K562 (cell line): Measurements from ENCODE around the gene PEPD. TPM values are rescaled to one million over a fixed set of nuclear protein-coding genes. Genes with fewer than 3 reads are reported as not detected.

Source experiments
- ATAC-seq: fragments of 200-7000 bp; cut with Tn5 transposase; 3 replicates; pipeline ENCODE4 v1.9.1; 2020; ENCODE audit warnings: moderate library complexity
- BruUV-seq: library from RNA; stranded (reverse); fragments of 400-500 nt; replicated peaks from 2 replicates; lab custom pipeline; 2021; lab: Mats Ljungman, UMichigan
- CTCF ChIA-PET: fragments of 300-600 bp; formaldehyde crosslinking; extraction: SDS; loops from one replicate; lab custom pipeline; 2021; ENCODE audit warnings: low intra/inter-chr PET ratio; lab: Yijun Ruan, JAX
- POLR2A ChIA-PET: fragments of 300-600, 350-650 bp; sonication (Branson Sonifier 250); formaldehyde crosslinking; extraction: SDS; loops from one replicate; lab custom pipeline; 2021; ENCODE audit warnings: antibody characterized with exemption, inconsistent platforms; lab: Yijun Ruan, JAX
- DNase-seq, 4 experiments: peaks; one replicate each; pipeline versions ENCODE4 v3.0.0 to v3.0.0-alpha.2; 2011 to 2018; ENCODE audit warnings: low spot score in 3 of 4, mixed read lengths in 3 of 4; ENCODE audit errors: extremely low read depth in 1 of 4
- FAIRE-seq: peaks from 2 replicates; lab custom pipeline; 2011; peaks lifted over from hg19 to GRCh38; lab: Jason Lieb, UNC
- H2AFZ ChIP-seq: 2 replicates; pipeline ENCODE4 v1.6.0; 2011; ENCODE audit warnings: low read depth, low read length, control low read depth, inconsistent platforms
- H3K27ac ChIP-seq: fragments of 200-600 bp; 3 replicates; pipeline ENCODE4 v1.8.0; 2011; ENCODE audit warnings: low read depth, mild to moderate bottlenecking, control low read depth, inconsistent platforms, low read length, moderate library complexity, mixed read lengths; ENCODE audit errors: extremely low read depth
- H3K27me3 ChIP-seq, 2 experiments: fragments of 300-600 bp in 1 of 2; 2 replicates in 1 of 2; 3 replicates in 1 of 2; pipeline versions ENCODE4 v1.6.0 to v1.8.0; 2011; ENCODE audit warnings: inconsistent platforms in 2 of 2, low read length in 2 of 2, mild to moderate bottlenecking in 1 of 2, mixed read lengths in 1 of 2, moderate library complexity in 1 of 2; ENCODE audit not compliant: control insufficient read depth in 2 of 2, insufficient read depth in 2 of 2
- H3K36me3 ChIP-seq: fragments of 300-600 bp; 3 replicates; pipeline ENCODE4 v1.8.0; 2011; ENCODE audit warnings: mild to moderate bottlenecking, low read length, inconsistent platforms; ENCODE audit not compliant: control insufficient read depth, insufficient read depth
- H3K4me1 ChIP-seq, 2 experiments: fragments of 200-600 bp in 1 of 2; replicated peaks in 1 of 2; 2 replicates in 1 of 2; 3 replicates in 1 of 2; pipeline versions ENCODE4 v1.5.1 to v1.8.0; 2011; ENCODE audit warnings: inconsistent platforms in 2 of 2, low read length in 2 of 2, mild to moderate bottlenecking in 1 of 2, mixed read lengths in 1 of 2, moderate library complexity in 1 of 2; ENCODE audit not compliant: control insufficient read depth in 2 of 2, insufficient read depth in 2 of 2
- H3K4me2 ChIP-seq: 2 replicates; pipeline ENCODE4 v1.6.1; 2011; ENCODE audit warnings: low read length, control low read depth, inconsistent platforms, mixed read lengths; ENCODE audit not compliant: insufficient read depth
- H3K4me3 ChIP-seq: fragments of 200-600 bp; sonication (generic), shearing (Covaris generic); 2 replicates; pipeline ENCODE4 v1.5.1; 2016; ENCODE audit warnings: control low read depth, inconsistent platforms
- H3K79me2 ChIP-seq: fragments of 200-600 bp; 3 replicates; pipeline ENCODE4 v1.8.0; 2011; ENCODE audit warnings: low read length, inconsistent platforms; ENCODE audit not compliant: control insufficient read depth, insufficient read depth
- H3K9ac ChIP-seq, 2 experiments: 2 replicates each; pipeline versions ENCODE4 v1.6.0 to v1.6.1; 2011; ENCODE audit warnings: low read depth in 2 of 2, low read length in 2 of 2, control low read depth in 1 of 2, inconsistent platforms in 1 of 2, mild to moderate bottlenecking in 1 of 2, mixed read lengths in 1 of 2; ENCODE audit not compliant: insufficient read depth in 1 of 2
- H3K9me1 ChIP-seq: one replicate; pipeline ENCODE4 v1.6.0; 2011; ENCODE audit warnings: inconsistent platforms, mild to moderate bottlenecking, low read length, moderate library complexity; ENCODE audit not compliant: control insufficient read depth, insufficient read depth
- H3K9me3 ChIP-seq: replicated peaks from 2 replicates; pipeline ENCODE4 v1.5.1; 2011; ENCODE audit warnings: low read depth, low read length, inconsistent platforms; ENCODE audit not compliant: control insufficient read depth, insufficient read depth
- H4K20me1 ChIP-seq: replicated peaks from 2 replicates; pipeline ENCODE4 v1.6.1; 2011; ENCODE audit warnings: low read length, inconsistent platforms, mixed read lengths; ENCODE audit not compliant: control insufficient read depth, insufficient read depth
- FOSL1 ChIP-seq: fragments of 200-800 bp; sonication (Bioruptor generic); conservative IDR thresholded peaks from 2 replicates; pipeline ENCODE4 v1.6.1; 2016; ENCODE audit warnings: missing genetic modification characterization, missing compliant biosample characterization
- KDM5B ChIP-seq: fragments of 200-600 bp; sonication (generic); IDR thresholded peaks from 2 replicates; pipeline ENCODE4 v1.6.1; 2012; ENCODE audit warnings: low read depth, mild to moderate bottlenecking, moderate library complexity, low read length, control low read depth, inconsistent platforms; ENCODE audit not compliant: insufficient replicate concordance
- NCOR1 ChIP-seq: fragments of 450-650 bp; IDR thresholded peaks from 2 replicates; pipeline ENCODE4 v1.6.1; 2016; ENCODE audit warnings: mild to moderate bottlenecking, moderate library complexity
- ZKSCAN1 ChIP-seq: fragments of 150-350 bp; IDR thresholded peaks from 2 replicates; pipeline ENCODE4 v1.6.1; 2016; ENCODE audit warnings: low read depth, low read length
- WGBS: fragments of 100-300 bp; shearing (Covaris generic); methylation state at CpG from one replicate; pipeline ENCODE4 v1.1.6; 2016; ENCODE audit warnings: low coverage, mixed read lengths; ENCODE audit not compliant: insufficient coverage; ENCODE audit errors: missing lambda C conversion rate; 5-methylcytosine and 5-hydroxymethylcytosine counted together
- in situ Hi-C: fragments of 300-500 bp; cut with MboI; formaldehyde crosslinking; loops from 4 replicates; pipeline ENCODE4 v1.15.0; 2018; ENCODE audit warnings: inconsistent platforms, mixed read lengths
- intact Hi-C: fragments of 100-400 bp; cut with micrococcal nuclease; formaldehyde crosslinking; loops from 2 replicates; pipeline ENCODE4 v1.14.2; 2022
- polyA plus RNA-seq, 8 experiments: library from polyadenylated mRNA; depleted of rRNA in 4 of 8; stranded (reverse) in 5 of 8; unstranded in 3 of 8; fragments of >200 nt; fragmentation: Nextera tagmentation in 2 of 8; fragmentation: Illumina TruSeq in 1 of 8; extraction: Ambion mirVana in 2 of 8; extraction: Trizol in 1 of 8; gene quantifications; 2 replicates each; pipeline versions ENCODE4 v1.2.1 to v1.2.3, GENCODE V29; 2011 to 2014; ENCODE audit warnings: inconsistent platforms in 1 of 8, missing spikeins in 1 of 8
- total RNA-seq, 7 experiments: library from RNA; depleted of rRNA in 6 of 7; stranded (reverse); fragments of >200 nt in 6 of 7; fragmentation: Illumina TruSeq in 2 of 7; extraction: Trizol in 2 of 7; gene quantifications; 2 replicates each; pipeline versions ENCODE4 v1.2.1 to v1.2.3, GENCODE V29; 2011 to 2021; ENCODE audit warnings: low replicate concordance in 1 of 7
- TF ChIP-seq, protein P1 (sequence below), 2 experiments: fragments of 450-650 bp; IDR thresholded peaks; 2 replicates each; pipeline ENCODE4 v1.6.1; 2018; ENCODE audit warnings: mild to moderate bottlenecking in 2 of 2, low read depth in 1 of 2; ENCODE audit not compliant: partially characterized antibody in 2 of 2

Gene PEPD
- total and polyA plus RNA-seq, 9 of the 15 experiments (the other 6 are each of a cell fraction or from before 2014, with no cell fraction given): 1.3 to 19.2 (median 16.0) TPM

- no peak for ATAC-seq
- in situ Hi-C loops (loop anchor here (25.0 kb wide), 1 partner anchor 1274 kb away; no protein-coding TSS in a partner anchor), intact Hi-C loops (no loop called here)
- WGBS: under 1% methylated on average over 10 of the region's 11 CpGs
- no peak for DNase-seq
- CTCF ChIA-PET: no interaction called here
- Histone ChIP-seq H3K4me1 (peaks cover 0 to 9% of the 10 kb centered on the region in 2 experiments; a peak in 2 of 5 replicates), H3K9me1 (no peaks in the 10 kb centered on the region), H3K4me3 (no peak overlapping the region), H3K27ac (no peak overlapping the region), H3K79me2 (no peaks in the 10 kb centered on the region), H3K9me3 (no peaks in the 10 kb centered on the region), H3K27me3 (peaks cover 5 to 64% of the 10 kb centered on the region in 2 experiments; a peak in 3 of 5 replicates), H3K4me2 (no peak overlapping the region), H2AFZ (no peak overlapping the region), H3K9ac (no peak overlapping the region), H3K36me3 (no peaks in the 10 kb centered on the region), H4K20me1 (peaks cover 20% of the 10 kb centered on the region)
- POLR2A ChIA-PET: interaction anchor here (0.6 to 0.9 kb wide), 2 partner anchors 10 to 99 kb away, joined by 3 read pairs; no protein-coding TSS in a partner anchor
- BruUV-seq: no TSS peak
- no peak for TF ChIP-seq ZKSCAN1
- TF ChIP-seq NCOR1: no peak
- TF ChIP-seq, protein P1, sequence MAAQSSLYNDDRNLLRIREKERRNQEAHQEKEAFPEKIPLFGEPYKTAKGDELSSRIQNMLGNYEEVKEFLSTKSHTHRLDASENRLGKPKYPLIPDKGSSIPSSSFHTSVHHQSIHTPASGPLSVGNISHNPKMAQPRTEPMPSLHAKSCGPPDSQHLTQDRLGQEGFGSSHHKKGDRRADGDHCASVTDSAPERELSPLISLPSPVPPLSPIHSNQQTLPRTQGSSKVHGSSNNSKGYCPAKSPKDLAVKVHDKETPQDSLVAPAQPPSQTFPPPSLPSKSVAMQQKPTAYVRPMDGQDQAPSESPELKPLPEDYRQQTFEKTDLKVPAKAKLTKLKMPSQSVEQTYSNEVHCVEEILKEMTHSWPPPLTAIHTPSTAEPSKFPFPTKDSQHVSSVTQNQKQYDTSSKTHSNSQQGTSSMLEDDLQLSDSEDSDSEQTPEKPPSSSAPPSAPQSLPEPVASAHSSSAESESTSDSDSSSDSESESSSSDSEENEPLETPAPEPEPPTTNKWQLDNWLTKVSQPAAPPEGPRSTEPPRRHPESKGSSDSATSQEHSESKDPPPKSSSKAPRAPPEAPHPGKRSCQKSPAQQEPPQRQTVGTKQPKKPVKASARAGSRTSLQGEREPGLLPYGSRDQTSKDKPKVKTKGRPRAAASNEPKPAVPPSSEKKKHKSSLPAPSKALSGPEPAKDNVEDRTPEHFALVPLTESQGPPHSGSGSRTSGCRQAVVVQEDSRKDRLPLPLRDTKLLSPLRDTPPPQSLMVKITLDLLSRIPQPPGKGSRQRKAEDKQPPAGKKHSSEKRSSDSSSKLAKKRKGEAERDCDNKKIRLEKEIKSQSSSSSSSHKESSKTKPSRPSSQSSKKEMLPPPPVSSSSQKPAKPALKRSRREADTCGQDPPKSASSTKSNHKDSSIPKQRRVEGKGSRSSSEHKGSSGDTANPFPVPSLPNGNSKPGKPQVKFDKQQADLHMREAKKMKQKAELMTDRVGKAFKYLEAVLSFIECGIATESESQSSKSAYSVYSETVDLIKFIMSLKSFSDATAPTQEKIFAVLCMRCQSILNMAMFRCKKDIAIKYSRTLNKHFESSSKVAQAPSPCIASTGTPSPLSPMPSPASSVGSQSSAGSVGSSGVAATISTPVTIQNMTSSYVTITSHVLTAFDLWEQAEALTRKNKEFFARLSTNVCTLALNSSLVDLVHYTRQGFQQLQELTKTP (IDR thresholded peaks at IDR 0.05; ENCODE audit: low read depth in 1 of 2, partially characterized antibody in 2 of 2): no peak
- TF ChIP-seq KDM5B: no peak
- no peak for TF ChIP-seq FOSL1 (tag)
- no peak for FAIRE-seq
Observed at GRCh38 chr19:33437821-33438671, 83.5 kb downstream of the PEPD start.
